ENCODE data around the gene PRKAR1A. TPM values are rescaled to one million over a fixed set of nuclear protein-coding genes. Genes with fewer than 3 reads are reported as not detected.

Gene PRKAR1A
- total and polyA plus RNA-seq, 4 donors = 55.6 to 118 (median 104) TPM

GRCh38 chr17:68499587-68499986, 12.6 kb upstream of the PRKAR1A start:
- H3K36me3 ChIP-seq (ENCODE audit: control insufficient read depth in 4 of 4, insufficient read depth in 3 of 4, low read depth in 1 of 4, low read length in 3 of 4) = no peaks in the 10 kb centered on the region
- no peak for DNase-seq (ENCODE audit: low spot score)
- peaks cover 4 to 11% (median 8%) of the 10 kb centered on the region in 4 donors for H3K4me1 ChIP-seq (ENCODE audit: control insufficient read depth in 4 of 4, insufficient read depth in 4 of 4, low read length in 3 of 4)
- 97% methylated on average over 5 of the region's 5 CpGs for WGBS
- TF ChIP-seq, protein P1, sequence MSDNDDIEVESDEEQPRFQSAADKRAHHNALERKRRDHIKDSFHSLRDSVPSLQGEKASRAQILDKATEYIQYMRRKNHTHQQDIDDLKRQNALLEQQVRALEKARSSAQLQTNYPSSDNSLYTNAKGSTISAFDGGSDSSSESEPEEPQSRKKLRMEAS (IDR thresholded peaks at IDR 0.05) = no peak
- TF ChIP-seq NR2F2 (IDR thresholded peaks at IDR 0.05) = no peak
- no peak for TF ChIP-seq TAF1 (conservative IDR thresholded peaks at IDR 0.05)
- no peak for TF ChIP-seq FOXA1 (IDR thresholded peaks at IDR 0.05)
- no peak for TF ChIP-seq GABPA (IDR thresholded peaks at IDR 0.05 in 1 of 2, conservative IDR thresholded peaks at IDR 0.05 in 1 of 2)
- no peak for TF ChIP-seq HNF4G (IDR thresholded peaks at IDR 0.05)
- H3K4me3 ChIP-seq (ENCODE audit: low read depth in 1 of 3, low read length in 3 of 3) = no peak overlapping the region
- no peaks in the 10 kb centered on the region for H3K9me3 ChIP-seq (ENCODE audit: control insufficient read depth in 4 of 4, low read length in 3 of 4)
- no peak overlapping the region for H3K9ac ChIP-seq (ENCODE audit: low read depth in 1 of 2, low read length in 2 of 2)
- H3K27me3 ChIP-seq (ENCODE audit: control insufficient read depth in 4 of 4, insufficient read depth in 4 of 4, low read length in 3 of 4) = no peaks in the 10 kb centered on the region
- H3K27ac ChIP-seq (ENCODE audit: low read depth in 1 of 2, low read length in 2 of 2) = no peak overlapping the region

DNA sequence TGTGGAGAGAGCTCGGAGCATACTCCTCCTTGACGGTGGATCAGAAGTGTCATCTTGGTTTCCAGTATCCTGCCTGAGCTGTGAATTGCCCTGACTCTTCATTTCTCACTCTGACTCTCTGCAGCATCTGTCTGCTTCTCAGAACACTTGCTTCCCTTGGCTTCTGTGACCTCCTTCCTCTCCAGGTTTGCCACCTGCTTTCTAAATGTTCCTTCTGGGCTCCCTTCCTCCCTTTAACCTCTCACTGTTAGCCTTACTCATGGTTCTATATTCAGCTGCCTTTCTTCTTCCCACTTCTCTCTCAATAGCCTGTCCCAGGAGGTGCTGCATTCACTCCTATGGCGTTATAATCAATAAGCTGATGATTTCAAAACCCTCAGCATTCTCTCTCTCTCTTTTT, 11.2 kb upstream of the PRKAR1A start:
- TF ChIP-seq FOXA1 (IDR thresholded peaks at IDR 0.05) = no peak
- TF ChIP-seq FOXA2 (IDR thresholded peaks at IDR 0.05) = no peak
- no peak for TF ChIP-seq HNF4G (IDR thresholded peaks at IDR 0.05)
- no peak for TF ChIP-seq TAF1 (conservative IDR thresholded peaks at IDR 0.05)
- no peak for TF ChIP-seq ATF3 (IDR thresholded peaks at IDR 0.05)
- no peak for TF ChIP-seq CTCF (IDR thresholded peaks at IDR 0.05; ENCODE audit: low read depth, low read length, missing input control)
- no peak for TF ChIP-seq RXRA (IDR thresholded peaks at IDR 0.05)
- TF ChIP-seq NR2F2 (IDR thresholded peaks at IDR 0.05) = no peak
- no peak for TF ChIP-seq HNF4A (conservative IDR thresholded peaks at IDR 0.05)
- TF ChIP-seq RAD21 (IDR thresholded peaks at IDR 0.05) = no peak
- TF ChIP-seq SP1 (IDR thresholded peaks at IDR 0.05) = no peak
- TF ChIP-seq, protein P1 (IDR thresholded peaks at IDR 0.05) = no peak
- TF ChIP-seq JUND (IDR thresholded peaks at IDR 0.05) = no peak
- H3K4me3 ChIP-seq (ENCODE audit: low read depth in 1 of 3, low read length in 3 of 3) = no peak overlapping the region
- no peak overlapping the region for H3K27ac ChIP-seq (ENCODE audit: low read depth in 1 of 2, low read length in 2 of 2)
- no peaks in the 10 kb centered on the region for H3K36me3 ChIP-seq (ENCODE audit: control insufficient read depth in 4 of 4, insufficient read depth in 3 of 4, low read depth in 1 of 4, low read length in 3 of 4)
- peaks cover 4 to 11% (median 8%) of the 10 kb centered on the region in 4 donors for H3K4me1 ChIP-seq (ENCODE audit: control insufficient read depth in 4 of 4, insufficient read depth in 4 of 4, low read length in 3 of 4)
- no peaks in the 10 kb centered on the region for H3K9me3 ChIP-seq (ENCODE audit: control insufficient read depth in 4 of 4, low read length in 3 of 4)
- no peak for DNase-seq (ENCODE audit: low spot score)
- 82% methylated on average over 3 of the region's 3 CpGs for WGBS
- H3K9ac ChIP-seq (ENCODE audit: low read depth in 1 of 2, low read length in 2 of 2) = no peak overlapping the region
- no peaks in the 10 kb centered on the region for H3K27me3 ChIP-seq (ENCODE audit: control insufficient read depth in 4 of 4, insufficient read depth in 4 of 4, low read length in 3 of 4)

- TF ChIP-seq RAD21 (IDR thresholded peaks at IDR 0.05) = no peak
- TF ChIP-seq SP1 (IDR thresholded peaks at IDR 0.05) = no peak
- TF ChIP-seq TAF1 (conservative IDR thresholded peaks at IDR 0.05) = no peak
- no peak for TF ChIP-seq ATF3 (IDR thresholded peaks at IDR 0.05)
- TF ChIP-seq JUND (IDR thresholded peaks at IDR 0.05) = no peak
- no peak for TF ChIP-seq HNF4A (conservative IDR thresholded peaks at IDR 0.05)
- no peak for TF ChIP-seq NR2F2 (IDR thresholded peaks at IDR 0.05)
- TF ChIP-seq YY1 (IDR thresholded peaks at IDR 0.05) = no peak
- TF ChIP-seq, protein P1 (IDR thresholded peaks at IDR 0.05) = no peak
- no peak for TF ChIP-seq FOXA2 (IDR thresholded peaks at IDR 0.05)
- no peak for TF ChIP-seq GABPA (IDR thresholded peaks at IDR 0.05 in 1 of 2, conservative IDR thresholded peaks at IDR 0.05 in 1 of 2)
- TF ChIP-seq CTCF (IDR thresholded peaks at IDR 0.05; ENCODE audit: low read depth, low read length, missing input control) = no peak
- TF ChIP-seq HNF4G (IDR thresholded peaks at IDR 0.05) = no peak
- TF ChIP-seq RXRA (IDR thresholded peaks at IDR 0.05) = no peak
- TF ChIP-seq, protein P2, sequence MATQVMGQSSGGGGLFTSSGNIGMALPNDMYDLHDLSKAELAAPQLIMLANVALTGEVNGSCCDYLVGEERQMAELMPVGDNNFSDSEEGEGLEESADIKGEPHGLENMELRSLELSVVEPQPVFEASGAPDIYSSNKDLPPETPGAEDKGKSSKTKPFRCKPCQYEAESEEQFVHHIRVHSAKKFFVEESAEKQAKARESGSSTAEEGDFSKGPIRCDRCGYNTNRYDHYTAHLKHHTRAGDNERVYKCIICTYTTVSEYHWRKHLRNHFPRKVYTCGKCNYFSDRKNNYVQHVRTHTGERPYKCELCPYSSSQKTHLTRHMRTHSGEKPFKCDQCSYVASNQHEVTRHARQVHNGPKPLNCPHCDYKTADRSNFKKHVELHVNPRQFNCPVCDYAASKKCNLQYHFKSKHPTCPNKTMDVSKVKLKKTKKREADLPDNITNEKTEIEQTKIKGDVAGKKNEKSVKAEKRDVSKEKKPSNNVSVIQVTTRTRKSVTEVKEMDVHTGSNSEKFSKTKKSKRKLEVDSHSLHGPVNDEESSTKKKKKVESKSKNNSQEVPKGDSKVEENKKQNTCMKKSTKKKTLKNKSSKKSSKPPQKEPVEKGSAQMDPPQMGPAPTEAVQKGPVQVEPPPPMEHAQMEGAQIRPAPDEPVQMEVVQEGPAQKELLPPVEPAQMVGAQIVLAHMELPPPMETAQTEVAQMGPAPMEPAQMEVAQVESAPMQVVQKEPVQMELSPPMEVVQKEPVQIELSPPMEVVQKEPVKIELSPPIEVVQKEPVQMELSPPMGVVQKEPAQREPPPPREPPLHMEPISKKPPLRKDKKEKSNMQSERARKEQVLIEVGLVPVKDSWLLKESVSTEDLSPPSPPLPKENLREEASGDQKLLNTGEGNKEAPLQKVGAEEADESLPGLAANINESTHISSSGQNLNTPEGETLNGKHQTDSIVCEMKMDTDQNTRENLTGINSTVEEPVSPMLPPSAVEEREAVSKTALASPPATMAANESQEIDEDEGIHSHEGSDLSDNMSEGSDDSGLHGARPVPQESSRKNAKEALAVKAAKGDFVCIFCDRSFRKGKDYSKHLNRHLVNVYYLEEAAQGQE (IDR thresholded peaks at IDR 0.05) = no peak
- Histone ChIP-seq H3K36me3 (ENCODE audit: control insufficient read depth in 4 of 4, insufficient read depth in 3 of 4, low read depth in 1 of 4, low read length in 3 of 4) (no peaks in the 10 kb centered on the region), H3K27me3 (ENCODE audit: control insufficient read depth in 4 of 4, insufficient read depth in 4 of 4, low read length in 3 of 4) (no peaks in the 10 kb centered on the region), H3K4me1 (ENCODE audit: control insufficient read depth in 4 of 4, insufficient read depth in 4 of 4, low read length in 3 of 4) (no peaks in the 10 kb centered on the region), H3K4me3 (ENCODE audit: low read depth in 1 of 3, low read length in 3 of 3) (no peak overlapping the region), H3K27ac (ENCODE audit: low read depth in 1 of 2, low read length in 2 of 2) (no peak overlapping the region), H3K9me3 (ENCODE audit: control insufficient read depth in 4 of 4, low read length in 3 of 4) (no peaks in the 10 kb centered on the region), H3K9ac (ENCODE audit: low read depth in 1 of 2, low read length in 2 of 2) (no peak overlapping the region)
- WGBS = 94% methylated on average over 1 of the region's 1 CpG
- DNase-seq (ENCODE audit: low spot score) = no peak
Observed at GRCh38 chr17:68505951-68506350, 6.3 kb upstream of the PRKAR1A start.
